Activated T-helper 1 cell treated with anti-CD3 and anti-CD28 coated beads, Interleukin-12 subunit alpha, Interleukin-12 subunit beta, Interleukin-2, Interleukin-4 antibody, amounts not matched to agents 30 ng/mL and 10 ng/mL and 1 ng/mL, durations not matched to agents 14 hours and 24 hours and 36 hours (primary cell): ENCODE measurements around the gene CAT. TPM values are rescaled to one million over a fixed set of nuclear protein-coding genes. Genes with fewer than 3 reads are reported as not detected.

Experiments
- DNase-seq: peaks from one replicate; pipeline ENCODE4 v3.0.0; 2021; ENCODE audit warnings: low spot score
- H3K27ac Mint-ChIP-seq: one replicate; pipeline ENCODE4 v1.8.0; 2021; ENCODE audit warnings: mild to moderate bottlenecking, mixed read lengths
- H3K27me3 Mint-ChIP-seq: one replicate; pipeline ENCODE4 v1.8.0; 2022; ENCODE audit warnings: mild to moderate bottlenecking, moderate library complexity, mixed read lengths; ENCODE audit not compliant: insufficient read depth
- H3K36me3 Mint-ChIP-seq: one replicate; pipeline ENCODE4 v1.8.0; 2021; ENCODE audit warnings: low read depth, mixed read lengths
- H3K4me1 Mint-ChIP-seq: one replicate; pipeline ENCODE4 v1.8.0; 2021; ENCODE audit warnings: low read depth, mixed read lengths
- H3K4me3 Mint-ChIP-seq: one replicate; pipeline ENCODE4 v1.8.0; 2021; ENCODE audit warnings: mild to moderate bottlenecking, moderate library complexity, mixed read lengths
- H3K9me3 Mint-ChIP-seq: one replicate; pipeline ENCODE4 v1.8.0; 2021; ENCODE audit warnings: mixed read lengths
- intact Hi-C: fragments of 100-400 bp; cut with micrococcal nuclease; formaldehyde crosslinking; loops from one replicate; pipeline ENCODE4 v1.15.1; 2024
- total RNA-seq: library from RNA; stranded (reverse); gene quantifications from 2 replicates; pipeline ENCODE4 v1.2.3, GENCODE V29; 2022

CAT gene
- total RNA-seq, 1 donor from 2014 or later: 19.1 TPM

GRCh38 chr11:34432822-34433221 lies 5.9 kb upstream of the CAT start:
- H3K9me3 Mint-ChIP-seq: no peaks in the 10 kb centered on the region
- intact Hi-C loops: loop anchor here (10.0 kb wide), 5 partner anchors 698 to 1538 kb away; partner anchors contain the start of genes CD59, CSTF3, QSER1 and TCP11L1
- H3K4me3 Mint-ChIP-seq: no peak overlapping the region
- no peak for DNase-seq
- H3K27ac Mint-ChIP-seq: no peak overlapping the region
- peaks cover 8% of the 10 kb centered on the region for H3K27me3 Mint-ChIP-seq
- H3K36me3 Mint-ChIP-seq: no peaks in the 10 kb centered on the region
- peaks cover 7% of the 10 kb centered on the region for H3K4me1 Mint-ChIP-seq

- intact Hi-C loops: loop anchor here (10.0 kb wide), 5 partner anchors 699 to 1539 kb away; partner anchors contain the start of genes CD59, CSTF3, QSER1 and TCP11L1
- no peaks in the 10 kb centered on the region for H3K9me3 Mint-ChIP-seq
- no peak for DNase-seq
- H3K27ac Mint-ChIP-seq: no peak overlapping the region
- peaks cover 7% of the 10 kb centered on the region for H3K4me1 Mint-ChIP-seq
- H3K36me3 Mint-ChIP-seq: no peaks in the 10 kb centered on the region
- no peak overlapping the region for H3K4me3 Mint-ChIP-seq
- peaks cover 8% of the 10 kb centered on the region for H3K27me3 Mint-ChIP-seq
Observed at GRCh38 chr11:34433899-34434298, 4.8 kb upstream of the CAT start.

- DNase-seq: no peak
- intact Hi-C loops: loop anchor here (1.0 to 10.0 kb wide), 14 partner anchors 31 to 1543 kb away; partner anchors contain the start of genes ABTB2, C11orf91, CAPRIN1 and CD59
- no peaks in the 10 kb centered on the region for H3K27me3 Mint-ChIP-seq
- peaks cover 21% of the 10 kb centered on the region for H3K4me1 Mint-ChIP-seq
- H3K9me3 Mint-ChIP-seq: no peaks in the 10 kb centered on the region
- peaks cover 3% of the 10 kb centered on the region for H3K36me3 Mint-ChIP-seq
- H3K4me3 Mint-ChIP-seq: no peak overlapping the region
- H3K27ac Mint-ChIP-seq: no peak overlapping the region
Observed at GRCh38 chr11:34437224-34438125, 1.3 kb upstream of the CAT start.

GRCh38 chr11:34439610-34440198 lies 970 bp downstream of the CAT start:
- intact Hi-C loops: loop anchor here (1.0 to 10.0 kb wide), 11 partner anchors 29 to 1545 kb away; partner anchors contain the start of genes APIP, C11orf91, CD59 and CSTF3
- H3K4me3 Mint-ChIP-seq: peak overlapping the region; percentile 93
- peak overlapping the region; percentile 92 for H3K27ac Mint-ChIP-seq
- DNase-seq: no peak
- H3K36me3 Mint-ChIP-seq: peaks cover 3% of the 10 kb centered on the region
- no peaks in the 10 kb centered on the region for H3K27me3 Mint-ChIP-seq
- H3K4me1 Mint-ChIP-seq: peaks cover 26% of the 10 kb centered on the region
- no peaks in the 10 kb centered on the region for H3K9me3 Mint-ChIP-seq

GRCh38 chr11:34441814-34442213 lies 3.1 kb downstream of the CAT start:
- intact Hi-C loops: no loop called here
- Mint-ChIP-seq H3K36me3 (peaks cover 3% of the 10 kb centered on the region), H3K27me3 (peaks cover 2% of the 10 kb centered on the region), H3K27ac (no peak overlapping the region), H3K4me1 (peaks cover 19% of the 10 kb centered on the region), H3K4me3 (no peak overlapping the region), H3K9me3 (no peaks in the 10 kb centered on the region)
- no peak for DNase-seq

GRCh38 chr11:34443136-34443535 lies 4.4 kb downstream of the CAT start:
- peaks cover 29% of the 10 kb centered on the region for H3K4me1 Mint-ChIP-seq
- intact Hi-C loops: no loop called here
- no peak for DNase-seq
- no peaks in the 10 kb centered on the region for H3K9me3 Mint-ChIP-seq
- no peak overlapping the region for H3K4me3 Mint-ChIP-seq
- H3K27ac Mint-ChIP-seq: no peak overlapping the region
- peaks cover 3% of the 10 kb centered on the region for H3K27me3 Mint-ChIP-seq
- peaks cover 3% of the 10 kb centered on the region for H3K36me3 Mint-ChIP-seq

- Mint-ChIP-seq H3K4me1 (peaks cover 36% of the 10 kb centered on the region), H3K9me3 (no peaks in the 10 kb centered on the region)
- intact Hi-C loops: no loop called here
Observed at GRCh38 chr11:34444428-34444827, 5.7 kb downstream of the CAT start.

GRCh38 chr11:34445956-34446355 lies 7.2 kb downstream of the CAT start:
- intact Hi-C loops: no loop called here
- H3K36me3 Mint-ChIP-seq: peaks cover 6% of the 10 kb centered on the region
- DNase-seq: no peak
- no peak overlapping the region for H3K4me3 Mint-ChIP-seq
- no peaks in the 10 kb centered on the region for H3K9me3 Mint-ChIP-seq
- H3K4me1 Mint-ChIP-seq: peaks cover 27% of the 10 kb centered on the region
- H3K27me3 Mint-ChIP-seq: peaks cover 3% of the 10 kb centered on the region
- no peak overlapping the region for H3K27ac Mint-ChIP-seq

More at GRCh38 chr11:34444428-34444827, 5.7 kb downstream of the CAT start:
- Mint-ChIP-seq H3K36me3 (peaks cover 3% of the 10 kb centered on the region), H3K27me3 (peaks cover 3% of the 10 kb centered on the region), H3K27ac (no peak overlapping the region), H3K4me3 (no peak overlapping the region)
- DNase-seq: no peak

GRCh38 chr11:34446386-34446785 lies 7.7 kb downstream of the CAT start:
- no peaks in the 10 kb centered on the region for H3K9me3 Mint-ChIP-seq
- H3K4me3 Mint-ChIP-seq: no peak overlapping the region
- no peak for DNase-seq
- intact Hi-C loops: no loop called here
- peaks cover 3% of the 10 kb centered on the region for H3K27me3 Mint-ChIP-seq
- no peak overlapping the region for H3K27ac Mint-ChIP-seq
- H3K4me1 Mint-ChIP-seq: peaks cover 27% of the 10 kb centered on the region
- peaks cover 6% of the 10 kb centered on the region for H3K36me3 Mint-ChIP-seq

GRCh38 chr11:34447044-34447443 lies 8.3 kb downstream of the CAT start:
- no peaks in the 10 kb centered on the region for H3K9me3 Mint-ChIP-seq
- no peak overlapping the region for H3K4me3 Mint-ChIP-seq
- H3K4me1 Mint-ChIP-seq: peaks cover 27% of the 10 kb centered on the region
- DNase-seq: no peak
- intact Hi-C loops: no loop called here
- H3K27me3 Mint-ChIP-seq: peaks cover 3% of the 10 kb centered on the region
- no peak overlapping the region for H3K27ac Mint-ChIP-seq
- H3K36me3 Mint-ChIP-seq: peaks cover 6% of the 10 kb centered on the region

- Mint-ChIP-seq H3K36me3 (peaks cover 10% of the 10 kb centered on the region), H3K4me1 (peaks cover 22% of the 10 kb centered on the region), H3K27ac (no peak overlapping the region), H3K9me3 (no peaks in the 10 kb centered on the region), H3K4me3 (no peak overlapping the region), H3K27me3 (peaks cover 3% of the 10 kb centered on the region)
- intact Hi-C loops: no loop called here
- DNase-seq: no peak
Observed at GRCh38 chr11:34448223-34448994, 9.7 kb downstream of the CAT start.

- Mint-ChIP-seq H3K27ac (no peak overlapping the region), H3K4me3 (no peak overlapping the region), H3K4me1 (peaks cover 22% of the 10 kb centered on the region), H3K9me3 (no peaks in the 10 kb centered on the region), H3K36me3 (peaks cover 11% of the 10 kb centered on the region), H3K27me3 (peaks cover 3% of the 10 kb centered on the region)
- intact Hi-C loops: no loop called here
- no peak for DNase-seq
Observed at GRCh38 chr11:34449013-34449412, 10.3 kb downstream of the CAT start.
